Measurements from ENCODE around the gene TMEM271.
"Not testable (repeated sequence)": the region's sequence is repeated elsewhere in the genome, so short reads cannot be mapped to it uniquely, and the experiment has no call there.

Gene TMEM271

DNA sequence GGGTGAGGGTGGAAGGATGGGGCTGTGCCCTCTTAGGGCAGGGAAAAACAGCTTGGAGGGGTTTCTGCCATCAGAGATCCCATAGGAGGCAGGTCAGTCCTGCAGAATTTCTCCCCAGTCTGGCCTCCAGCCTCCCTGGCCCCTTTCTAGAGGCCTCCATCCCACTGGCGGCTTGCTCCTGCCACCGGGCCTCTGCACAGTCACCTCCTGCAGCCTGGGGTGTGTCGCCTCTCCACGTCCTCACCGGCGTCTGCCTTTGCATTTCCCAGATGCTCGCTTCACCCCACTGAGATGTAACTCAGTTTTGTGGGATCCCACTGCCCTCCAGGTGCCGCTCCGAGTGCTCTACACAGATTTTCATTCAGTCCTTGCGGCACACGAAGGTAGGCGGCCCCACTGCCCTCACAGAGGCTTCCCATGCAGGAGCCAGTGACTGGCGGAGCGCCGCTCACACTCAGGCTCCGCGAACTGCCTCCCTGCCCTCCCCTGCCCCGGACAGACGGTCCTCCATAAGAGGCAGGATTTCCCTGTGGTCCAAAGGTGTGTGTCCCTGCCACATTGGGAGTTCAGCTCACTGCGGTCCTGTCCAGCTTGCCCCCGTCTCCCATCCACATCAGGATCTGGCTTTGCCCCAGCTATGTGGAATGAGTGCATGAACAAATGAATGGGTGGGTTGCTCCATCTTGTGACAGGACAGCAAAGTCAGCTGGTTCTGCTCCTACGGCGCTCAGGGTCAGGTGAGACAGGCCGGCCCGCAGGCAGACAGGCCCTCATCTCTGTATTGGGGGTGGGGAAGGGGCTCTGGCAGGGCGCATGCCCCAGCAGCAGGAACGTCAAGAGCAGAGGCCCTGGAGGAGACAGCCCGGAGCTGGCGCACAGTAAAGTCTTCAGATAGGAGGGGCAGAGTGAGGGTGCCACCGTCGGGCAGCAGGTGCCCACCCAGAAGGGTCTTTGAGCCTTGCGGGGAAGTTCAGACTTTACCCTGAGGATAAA lies 2.7 kb upstream of the TMEM271 start:
- no peak for DNase-seq (ENCODE audit: low read depth)

- DNase-seq (ENCODE audit: low read depth) = no peak
Measured at GRCh38 chr4:577499-578450, 1.7 kb upstream of the TMEM271 start.

GRCh38 chr4:576991-577498 lies 950 bp upstream of the TMEM271 start:
- no peak for DNase-seq (ENCODE audit: low read depth)

DNA sequence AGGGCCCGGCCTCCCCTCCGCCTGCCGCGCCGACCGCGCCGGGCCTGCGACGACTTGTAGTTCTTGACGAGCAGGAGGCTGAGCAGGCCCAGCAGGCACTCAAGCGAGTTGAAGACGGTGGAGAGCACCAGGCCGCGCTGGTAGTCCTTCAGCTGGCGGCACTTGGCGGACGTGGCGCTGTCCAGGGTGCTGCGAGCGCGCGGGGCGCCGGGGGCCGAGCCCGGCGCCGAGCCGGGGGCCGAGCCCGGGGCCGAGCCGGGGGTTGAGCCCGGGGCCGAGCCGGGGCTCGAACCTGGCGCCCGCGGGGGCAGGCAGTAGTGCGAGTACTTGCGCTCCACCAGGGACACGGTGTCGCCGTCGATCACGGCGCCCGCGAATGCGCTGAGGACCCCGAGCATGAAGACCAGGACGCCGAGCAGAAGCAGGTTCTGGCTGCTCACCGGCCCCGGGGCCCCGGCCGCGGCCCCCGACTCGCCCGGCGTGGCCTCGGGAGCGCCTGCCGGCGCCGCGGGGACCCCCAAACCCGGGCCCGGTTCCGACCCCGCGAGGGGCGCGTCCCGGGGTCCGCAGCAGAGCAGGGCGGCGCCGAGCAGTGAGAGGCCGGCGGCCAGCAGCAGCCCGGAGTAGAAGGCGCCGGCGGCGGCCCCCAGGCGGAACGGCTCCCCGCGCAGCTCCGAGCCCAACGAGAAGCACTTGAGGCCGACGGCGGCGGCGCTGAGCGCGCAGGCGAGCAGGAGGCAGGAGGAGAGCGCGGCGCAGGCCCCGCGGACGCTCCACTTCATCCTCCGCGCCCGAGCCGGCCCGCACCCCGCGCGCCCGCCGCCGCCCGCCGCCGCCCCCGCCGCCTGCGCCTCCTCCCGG lies 584 bp downstream of the TMEM271 start:
- DNase-seq (ENCODE audit: low read depth) = no peak

DNA sequence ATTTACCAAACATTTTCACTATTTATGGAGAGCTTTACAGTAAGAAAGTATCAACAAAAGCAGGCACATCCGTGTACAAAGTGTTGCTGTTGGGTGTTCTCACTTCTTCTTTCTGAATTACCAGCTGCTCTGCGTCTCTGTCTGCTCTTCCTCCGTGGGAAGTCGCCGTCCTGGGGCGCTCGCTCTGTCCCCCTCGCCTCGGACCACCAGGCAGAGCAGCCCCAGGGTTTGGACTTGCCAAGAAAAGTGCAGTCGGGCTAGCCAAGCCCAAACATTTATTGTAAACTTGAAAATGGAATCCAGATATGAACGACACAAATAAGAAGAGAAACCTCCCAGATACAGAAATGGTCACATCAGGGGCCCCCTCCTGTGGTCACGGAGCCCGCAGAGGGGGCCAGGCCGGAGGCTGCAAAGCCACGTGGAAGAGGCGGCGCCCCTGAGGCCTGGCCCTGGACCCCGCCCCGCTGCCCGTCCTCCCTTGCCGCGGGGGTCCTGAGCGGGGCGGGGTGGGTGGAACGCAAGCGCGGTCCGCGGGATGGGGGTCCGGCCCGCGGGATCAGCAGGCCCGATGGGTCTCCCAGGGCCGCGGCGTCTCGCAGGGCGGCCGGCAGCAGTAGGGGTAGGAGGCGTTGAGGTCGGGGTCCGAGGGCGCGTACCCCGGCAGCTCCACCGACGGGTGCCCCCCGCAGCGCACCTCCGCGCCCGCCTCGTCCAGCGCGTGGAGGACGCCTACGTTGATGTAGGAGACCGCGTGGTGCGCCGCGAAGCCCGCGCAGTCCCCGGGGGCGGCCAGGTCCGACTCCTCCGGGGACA lies 1.5 kb downstream of the TMEM271 start:
- DNase-seq (ENCODE audit: low read depth) = no peak

GRCh38 chr4:573122-573892 lies 2.8 kb downstream of the TMEM271 start:
- DNase-seq (ENCODE audit: low read depth) = no peak

- no peak for DNase-seq (ENCODE audit: low read depth)
Measured at GRCh38 chr4:572594-572993, 3.5 kb downstream of the TMEM271 start.

DNA sequence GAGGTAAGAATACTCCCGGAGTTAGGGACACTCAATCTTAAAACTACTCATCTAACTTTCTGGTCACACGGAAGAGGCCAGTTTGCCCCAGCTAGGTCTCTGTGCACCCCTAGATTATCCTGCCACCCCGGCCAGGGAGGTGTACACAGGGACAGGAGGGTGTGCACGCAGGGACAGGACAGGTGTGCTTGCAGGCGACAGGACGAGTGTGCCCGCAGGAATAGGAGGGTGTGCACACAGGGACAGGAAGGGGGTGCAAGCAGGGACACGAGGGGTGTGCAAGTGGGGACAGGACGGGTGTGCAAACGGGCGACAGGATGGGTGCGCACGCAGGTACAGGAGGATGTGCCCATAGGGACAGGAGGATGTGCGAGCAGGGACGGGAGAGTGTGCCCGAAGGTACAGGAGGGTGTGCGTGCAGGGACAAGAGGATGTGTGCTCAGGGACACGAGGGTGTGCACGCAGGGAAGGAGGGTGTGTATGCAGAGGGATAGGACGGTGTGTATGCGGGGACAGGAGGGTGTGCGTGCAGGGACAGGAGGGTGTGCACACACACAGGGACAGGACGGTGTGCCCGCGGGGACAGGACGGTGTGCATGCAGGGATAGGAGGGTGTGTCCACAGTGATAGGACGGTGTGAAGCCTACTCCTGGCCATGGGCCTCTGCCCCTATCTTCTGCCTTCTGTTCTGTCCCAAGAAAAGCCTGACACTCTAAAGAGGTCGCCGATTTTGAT lies 4.1 kb downstream of the TMEM271 start:
- DNase-seq (ENCODE audit: low read depth) = no peak

- DNase-seq (ENCODE audit: low read depth) = no peak
Measured at GRCh38 chr4:570754-571153, 5.3 kb downstream of the TMEM271 start.

DNA sequence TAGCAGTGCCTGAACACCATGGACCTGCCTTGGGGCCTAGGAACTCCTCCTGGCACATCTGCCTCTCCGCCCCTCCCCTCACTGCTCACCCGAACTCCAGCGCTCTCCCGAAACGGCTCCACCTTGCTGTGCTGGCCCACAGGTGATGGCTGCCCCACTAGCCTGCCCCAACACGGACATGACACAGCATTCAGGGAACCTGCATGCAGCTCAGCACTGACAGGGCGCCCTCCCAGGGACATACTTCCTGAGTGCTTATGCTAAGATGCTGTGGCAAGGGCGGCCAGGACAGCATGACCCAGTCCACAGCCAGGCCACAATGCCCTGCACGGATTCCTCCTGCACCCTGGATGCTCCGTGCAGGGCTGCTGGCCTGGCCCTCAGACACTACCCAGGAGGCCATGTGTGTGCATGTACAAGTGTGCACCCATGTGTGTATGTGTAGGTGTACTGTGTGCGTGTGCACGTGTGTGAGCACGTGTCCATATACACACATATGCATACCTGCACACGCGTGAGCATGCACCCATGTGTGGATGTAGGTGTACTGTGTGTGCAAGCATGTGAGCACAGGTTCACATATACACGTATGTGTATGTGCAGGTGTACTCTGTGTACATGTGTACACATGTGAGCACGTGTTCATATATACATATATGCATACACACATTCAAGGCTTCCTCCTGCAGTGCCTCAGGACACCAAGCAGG lies 6.0 kb downstream of the TMEM271 start:
- no peak for DNase-seq (ENCODE audit: low read depth)

DNA sequence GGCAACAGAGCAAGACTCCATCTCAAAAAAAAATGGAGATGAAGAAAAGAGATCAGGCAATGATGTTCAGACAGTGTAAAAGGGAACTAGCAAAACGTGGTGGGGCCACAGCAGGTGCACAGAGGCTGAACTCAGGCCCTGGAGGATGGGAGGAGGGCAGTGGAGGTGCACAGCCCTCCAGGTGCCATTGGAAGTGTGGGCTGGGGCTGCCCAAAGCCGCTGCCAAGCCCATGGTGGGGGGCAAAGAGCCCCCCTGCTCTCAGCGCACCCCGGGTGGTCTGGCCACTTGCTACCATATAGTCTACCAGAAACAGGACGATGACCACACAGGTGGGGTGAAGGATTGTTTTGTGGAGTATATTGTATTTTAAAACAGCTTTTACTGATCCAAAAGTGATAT lies 7.1 kb downstream of the TMEM271 start:
- no peak for DNase-seq (ENCODE audit: low read depth)

- no peak for DNase-seq (ENCODE audit: low read depth)
Measured at GRCh38 chr4:568351-568652, 7.8 kb downstream of the TMEM271 start.

GRCh38 chr4:567457-568350 lies 8.4 kb downstream of the TMEM271 start:
- DNase-seq (ENCODE audit: low read depth) = no peak

- no peak for DNase-seq (ENCODE audit: low read depth)
Measured at GRCh38 chr4:566508-567295, 9.4 kb downstream of the TMEM271 start.

DNA sequence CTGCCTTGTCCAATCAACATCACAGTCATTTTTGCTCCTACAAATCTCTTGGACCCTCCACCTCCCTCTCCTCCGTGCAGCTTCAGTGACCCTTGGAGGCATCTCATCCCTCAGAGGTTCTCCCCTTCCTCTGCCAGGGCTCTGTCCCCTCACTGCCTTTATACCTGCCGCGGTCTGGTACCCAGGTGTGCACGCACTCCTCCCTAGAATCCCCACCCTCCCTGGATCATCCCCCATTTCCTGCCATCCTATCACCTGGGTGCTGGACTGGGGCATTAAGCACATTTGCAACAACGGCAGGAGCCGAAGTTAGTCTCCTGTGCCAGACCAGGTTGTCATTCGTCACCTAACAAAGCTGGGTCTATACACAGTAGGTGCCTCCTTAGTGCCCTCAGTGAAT lies 10.1 kb downstream of the TMEM271 start:
- DNase-seq (ENCODE audit: low read depth) = no peak

- DNase-seq (ENCODE audit: low read depth) = not testable (repeated sequence)
Measured at GRCh38 chr4:565614-566013, 10.5 kb downstream of the TMEM271 start.

DNA sequence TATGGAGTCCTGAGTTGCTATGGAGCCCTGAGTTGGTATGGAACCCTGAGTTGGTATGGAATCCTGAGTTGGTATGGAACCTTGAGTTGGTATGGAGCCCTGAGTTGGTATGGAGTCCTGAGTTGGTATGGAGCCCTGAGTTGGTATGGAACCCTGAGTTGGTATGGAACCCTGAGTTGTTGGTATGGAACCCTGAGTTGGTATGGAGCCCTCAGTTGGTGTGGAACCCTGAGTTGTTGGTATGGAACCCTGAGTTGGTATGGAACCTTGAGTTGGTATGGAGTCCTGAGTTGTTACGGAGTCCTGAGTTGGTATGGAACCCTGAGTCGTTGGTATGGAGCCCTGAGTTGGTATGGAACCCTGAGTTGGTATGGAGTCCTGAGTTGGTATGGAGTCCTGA lies 13.6 kb downstream of the TMEM271 start:
- DNase-seq (ENCODE audit: low read depth) = not testable (repeated sequence)
